HG02840 (cell line): Measurements from ENCODE around the gene HDGFL2.
"Not testable (repeated sequence)": the region's sequence is repeated elsewhere in the genome, so short reads cannot be mapped to it uniquely, and the experiment has no call there.

ENCODE experiments used
- ATAC-seq: cut with Tn5 transposase; IDR thresholded peaks from one replicate; pipeline ENCODE4 v1.9.1; 2021; ENCODE audit warnings: mild to moderate bottlenecking, moderate library complexity, moderate number of reproducible peaks; ENCODE audit not compliant: unreplicated experiment, low FRiP score

HDGFL2 gene

GRCh38 chr19:4528843-4529242 lies 56.7 kb downstream of the HDGFL2 start:
- ATAC-seq: no peak

- no peak for ATAC-seq
These were observed 57.9 kb downstream of the HDGFL2 start for GRCh38 chr19:4529924-4530522.

DNA sequence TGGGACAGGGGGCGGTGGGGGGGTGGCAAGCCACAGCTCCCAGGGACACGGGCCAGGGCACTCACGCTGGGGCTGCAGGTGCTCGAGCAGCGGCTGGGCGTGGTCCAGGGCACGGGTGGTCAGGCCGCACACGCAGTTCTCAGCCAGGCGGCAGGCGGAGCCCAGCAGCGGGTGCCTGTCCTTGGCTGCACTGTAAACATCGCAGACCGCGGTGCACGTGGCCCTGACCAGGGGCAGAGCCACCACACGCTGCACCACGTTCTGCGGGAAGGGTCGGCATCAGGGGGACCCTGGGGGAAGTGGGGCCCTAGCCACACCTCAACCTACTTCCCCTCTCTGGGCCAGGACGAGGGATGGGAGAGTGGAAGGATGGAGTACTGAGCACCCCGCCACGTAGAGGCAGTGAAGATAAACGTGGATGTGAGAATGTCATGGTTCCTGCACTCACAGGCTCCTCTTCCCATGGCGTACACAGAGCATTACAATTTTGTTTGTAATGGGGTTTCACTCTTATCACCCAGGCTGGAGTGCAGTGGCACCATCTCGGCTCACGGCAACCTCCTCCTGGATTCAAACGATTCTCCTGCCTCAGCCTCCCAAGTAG lies 59.6 kb downstream of the HDGFL2 start:
- ATAC-seq: no peak

DNA sequence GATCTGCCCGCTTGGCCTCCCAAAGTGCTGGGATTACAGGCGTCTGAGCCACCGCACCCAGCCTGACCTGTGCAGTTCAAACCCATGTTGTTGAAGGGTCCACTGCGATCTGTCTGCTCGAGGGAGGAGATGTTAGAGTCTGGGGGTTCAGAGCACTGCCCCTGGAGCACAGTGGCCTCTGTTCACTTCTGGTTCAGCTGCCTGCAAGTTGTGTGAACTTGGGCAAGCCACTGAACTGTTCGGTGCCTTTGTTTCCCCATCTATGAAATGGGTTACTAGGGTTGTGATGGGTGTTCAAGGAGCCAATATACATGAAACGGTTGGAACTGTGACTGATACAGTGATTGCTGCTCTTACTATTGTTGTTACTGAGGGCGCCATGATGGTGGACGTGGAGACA lies 61.2 kb downstream of the HDGFL2 start:
- no peak for ATAC-seq

- ATAC-seq: no peak
These were observed 61.8 kb downstream of the HDGFL2 start for GRCh38 chr19:4533835-4534424.

DNA sequence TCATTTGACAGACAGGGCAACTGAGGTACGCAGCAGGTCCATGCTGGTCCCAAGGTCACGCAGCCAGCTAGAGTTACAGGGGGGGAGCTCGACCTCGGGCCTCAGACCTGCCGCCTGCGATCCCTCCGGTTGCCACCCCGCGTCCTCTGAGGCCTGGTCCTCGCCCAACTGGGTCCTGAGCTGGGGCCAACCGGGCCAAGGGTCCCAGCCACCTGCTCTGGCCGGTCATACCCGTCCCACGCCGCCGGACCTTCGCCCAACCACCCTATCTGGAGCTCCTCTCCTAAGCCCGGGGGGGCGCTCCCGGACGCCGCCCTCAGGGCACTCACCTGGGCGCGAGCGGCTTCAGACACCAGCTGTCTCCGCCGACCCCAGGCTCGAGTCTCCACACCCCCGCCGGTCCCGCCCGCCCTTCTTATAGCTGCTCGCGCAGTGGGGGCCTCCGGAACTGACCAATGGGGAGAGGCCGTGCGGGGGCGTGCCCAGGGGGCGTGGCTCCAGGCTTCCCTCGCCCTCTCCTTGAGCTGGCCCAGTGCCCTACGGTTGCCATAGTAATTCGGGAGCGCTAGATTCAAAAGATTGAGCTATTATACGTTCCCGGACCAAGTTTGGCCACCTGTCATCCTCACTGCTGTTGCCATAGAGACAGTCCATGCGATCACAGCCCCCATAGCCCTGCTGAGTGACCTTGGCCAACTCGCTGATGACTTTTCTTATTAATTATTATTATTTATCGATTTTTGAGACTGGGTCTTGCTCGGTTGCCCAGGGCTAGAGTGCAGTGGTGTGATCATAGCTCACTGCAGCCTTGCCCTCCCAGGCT lies 63.0 kb downstream of the HDGFL2 start, which contains the start of gene PLIN5:
TSS of gene PLIN5 (minus strand) at position 389 of the 823 bp plus-strand sequence. CDS start 1,150 bp downstream, outside the sequence.
- ATAC-seq: no peak

- ATAC-seq: no peak
These were observed 64.7 kb downstream of the HDGFL2 start for GRCh38 chr19:4536798-4537197.

- ATAC-seq: no peak
These were observed 66.0 kb downstream of the HDGFL2 start for GRCh38 chr19:4537953-4538600.

GRCh38 chr19:4538601-4538954 lies 66.5 kb downstream of the HDGFL2 start:
- ATAC-seq: no peak

DNA sequence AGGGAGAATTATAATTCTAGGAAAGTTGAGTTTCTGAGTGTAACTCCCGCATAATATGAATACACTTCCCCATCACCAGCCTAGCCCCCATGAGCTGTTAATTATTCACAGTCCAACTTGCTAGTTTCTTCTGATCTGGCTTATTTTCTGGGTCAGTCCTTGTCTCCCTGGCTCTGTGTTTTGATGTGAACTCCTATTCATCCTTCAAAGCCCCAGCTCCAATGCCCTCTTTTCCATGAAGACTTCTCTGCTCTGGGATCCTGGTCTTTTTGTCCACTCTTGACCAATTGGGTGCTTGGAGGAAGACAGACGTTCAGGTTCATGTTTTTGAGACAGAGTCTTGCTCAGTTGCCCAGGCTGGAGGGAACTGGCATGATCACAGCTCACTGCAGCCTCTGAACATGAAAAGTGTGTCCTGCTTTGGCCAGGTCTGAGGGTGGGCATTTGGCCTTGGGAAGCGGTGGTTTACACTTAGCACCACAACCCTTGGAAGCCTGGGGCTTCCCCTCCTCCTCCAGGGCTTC lies 67.1 kb downstream of the HDGFL2 start:
- no peak for ATAC-seq

DNA sequence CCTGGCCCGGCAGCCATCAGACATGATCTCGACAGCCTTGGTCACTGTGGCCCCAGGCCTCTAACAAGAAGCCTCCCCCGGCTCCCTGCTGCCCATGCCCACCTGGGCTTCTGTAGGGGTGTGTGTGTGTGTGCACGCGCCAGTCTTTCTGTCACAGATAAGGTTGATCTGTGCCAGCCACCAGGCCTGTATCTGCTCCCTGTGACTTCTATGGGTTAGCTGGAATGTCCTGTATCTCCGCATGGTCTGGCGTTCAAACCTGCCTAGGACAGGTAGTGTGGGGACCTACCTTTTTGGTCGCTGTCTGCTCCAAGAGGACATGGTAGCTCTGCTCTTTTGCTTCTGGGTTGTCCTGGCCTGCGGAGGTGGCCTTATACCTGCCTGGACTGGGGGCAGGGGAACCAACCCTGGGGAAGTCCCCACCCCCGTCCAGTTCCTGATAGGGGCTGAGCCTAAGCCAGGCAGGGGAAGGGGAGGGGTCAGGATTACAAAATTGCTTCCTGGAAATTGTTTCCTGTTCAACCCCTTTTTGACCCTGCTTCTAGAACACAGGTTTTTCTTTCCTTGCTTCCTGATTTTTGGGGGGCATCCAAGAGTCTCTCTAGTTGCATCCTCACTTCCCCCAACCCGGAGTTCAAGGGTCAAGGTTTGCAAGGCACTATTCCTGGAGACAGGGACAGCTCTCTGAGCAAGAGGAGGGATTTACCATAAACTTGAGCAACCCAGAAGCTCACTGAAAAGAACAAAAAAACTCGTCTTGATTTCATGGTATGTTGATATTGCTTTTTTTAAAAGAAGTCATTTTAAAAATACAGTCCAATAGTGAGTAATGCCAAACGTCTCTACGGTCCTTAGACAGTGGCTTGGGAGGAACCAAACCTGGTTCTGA lies 67.8 kb downstream of the HDGFL2 start, which contains the start of gene LRG1:
TSS of gene LRG1 (minus strand) at position 344 of the 889 bp plus-strand sequence. CDS start at position 321, 23 bp downstream.
- no peak for ATAC-seq

DNA sequence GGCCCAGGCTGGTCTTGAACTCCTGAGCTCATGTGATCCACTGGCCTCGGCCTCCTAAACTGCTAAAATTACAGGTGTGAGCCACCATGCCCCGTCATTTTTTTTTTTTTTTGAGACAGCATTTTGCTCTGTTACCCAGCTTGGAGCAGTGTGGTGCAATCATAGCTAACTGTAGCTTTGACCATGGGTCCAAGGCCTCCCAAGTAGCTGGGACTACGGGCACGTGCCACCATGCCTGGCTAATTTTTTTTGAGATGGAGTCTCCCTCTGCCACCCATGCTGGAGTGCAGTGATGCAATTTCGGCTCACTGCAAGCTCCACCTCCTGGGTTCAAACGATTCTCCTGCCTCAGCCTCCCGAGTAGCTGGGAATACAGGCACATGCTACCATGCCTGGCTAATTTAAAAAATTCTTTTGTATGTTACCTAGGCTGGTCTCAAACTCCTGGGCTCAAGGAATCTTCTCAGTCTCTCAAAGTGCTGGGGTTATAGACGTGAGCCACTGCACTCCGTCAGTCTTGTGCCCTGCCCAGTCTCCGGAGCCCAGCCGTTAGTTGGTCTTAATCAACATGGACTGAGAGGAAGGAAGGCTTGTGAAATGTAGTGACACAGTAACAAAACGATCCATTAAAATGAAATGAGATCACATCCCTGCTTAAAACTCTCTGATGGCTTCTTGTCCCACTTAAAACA lies 69.2 kb downstream of the HDGFL2 start:
- ATAC-seq: no peak

- not testable (repeated sequence) for ATAC-seq
These were observed 69.7 kb downstream of the HDGFL2 start for GRCh38 chr19:4541806-4542145.

DNA sequence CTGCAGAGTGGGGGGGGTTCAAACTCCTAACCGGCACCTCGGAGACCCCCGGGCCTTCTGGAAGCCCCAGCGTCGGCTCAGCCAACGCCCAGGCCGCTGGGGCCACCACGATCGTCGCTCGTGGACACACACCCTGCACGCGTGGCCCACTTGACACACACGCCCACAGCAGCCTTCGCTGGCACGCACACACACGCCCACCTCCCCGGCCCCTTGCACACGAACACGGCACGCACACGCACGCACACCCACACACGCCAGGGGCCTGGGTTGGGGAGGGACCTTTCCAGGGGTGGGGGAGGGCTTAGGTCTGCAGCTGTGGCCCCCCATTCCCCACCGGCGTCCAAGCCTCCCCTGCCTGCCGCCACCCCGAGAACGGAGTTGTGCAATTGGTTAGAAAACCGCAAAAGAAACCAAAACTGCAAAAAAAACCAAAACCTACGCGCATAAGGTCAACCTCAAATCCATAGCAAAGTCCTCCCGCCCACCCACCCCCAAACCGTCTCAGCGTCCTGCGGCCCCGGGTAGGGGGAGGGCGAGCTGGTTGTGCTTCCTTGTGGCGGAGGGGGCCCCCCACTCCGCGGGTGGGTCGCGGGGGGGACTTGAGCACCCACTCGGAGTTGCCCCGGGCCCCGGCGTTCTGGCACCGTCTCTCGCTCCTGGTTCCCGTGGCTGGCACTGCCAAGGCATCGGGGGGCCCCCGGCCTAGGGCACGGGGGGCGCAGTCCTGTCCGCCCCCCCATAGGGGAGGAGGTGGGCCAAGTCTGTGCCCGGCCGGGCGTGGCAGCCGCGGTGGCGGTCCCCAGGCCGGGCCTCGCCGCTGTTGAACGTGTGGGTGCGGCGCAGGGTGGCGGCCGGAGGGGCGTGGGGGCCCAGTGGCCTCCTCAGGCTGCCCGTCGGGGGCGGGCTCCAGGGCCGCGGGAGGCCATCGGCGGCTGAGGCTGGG lies 71.1 kb downstream of the HDGFL2 start:
- ATAC-seq: no peak

DNA sequence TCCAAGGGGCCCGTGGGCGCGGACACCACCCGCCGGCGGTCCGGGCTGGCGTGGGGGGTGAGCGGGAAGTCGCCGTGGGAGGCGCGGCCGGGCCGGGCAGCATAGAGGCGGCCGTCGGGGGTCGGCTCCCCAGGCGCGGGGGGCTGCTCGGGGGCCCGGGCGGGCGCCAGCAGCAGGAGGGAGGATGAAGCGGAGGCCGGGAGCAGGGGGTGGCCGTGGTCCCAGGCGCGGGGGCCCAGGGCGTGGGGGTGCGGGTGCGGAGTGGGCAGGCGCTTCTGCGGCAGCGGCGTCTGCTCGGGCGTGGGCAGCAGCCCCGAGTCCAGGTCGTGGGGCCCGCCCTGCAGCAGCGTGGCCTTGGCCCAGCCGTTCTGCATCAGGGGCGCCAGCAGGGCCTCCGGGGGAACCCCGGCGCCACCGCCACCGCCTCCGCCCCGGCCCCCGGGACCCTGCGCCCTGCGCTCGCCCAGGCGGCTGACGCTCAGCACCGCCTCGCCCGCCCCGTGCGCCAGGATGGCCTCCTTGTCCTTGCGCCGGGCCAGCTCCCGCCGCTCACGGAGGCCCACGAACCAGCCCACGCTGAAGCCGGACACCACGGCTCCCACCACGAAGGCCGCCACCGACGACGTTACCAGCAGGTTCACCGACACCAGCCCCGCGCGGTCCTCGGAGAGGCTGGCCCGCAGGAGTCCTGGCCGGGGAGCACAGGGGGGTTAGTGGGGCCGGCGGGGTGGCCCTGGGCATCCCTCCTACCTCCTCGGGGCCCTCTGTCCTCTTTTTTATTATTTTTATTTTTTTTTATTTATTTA lies 71.9 kb downstream of the HDGFL2 start:
- no peak for ATAC-seq

DNA sequence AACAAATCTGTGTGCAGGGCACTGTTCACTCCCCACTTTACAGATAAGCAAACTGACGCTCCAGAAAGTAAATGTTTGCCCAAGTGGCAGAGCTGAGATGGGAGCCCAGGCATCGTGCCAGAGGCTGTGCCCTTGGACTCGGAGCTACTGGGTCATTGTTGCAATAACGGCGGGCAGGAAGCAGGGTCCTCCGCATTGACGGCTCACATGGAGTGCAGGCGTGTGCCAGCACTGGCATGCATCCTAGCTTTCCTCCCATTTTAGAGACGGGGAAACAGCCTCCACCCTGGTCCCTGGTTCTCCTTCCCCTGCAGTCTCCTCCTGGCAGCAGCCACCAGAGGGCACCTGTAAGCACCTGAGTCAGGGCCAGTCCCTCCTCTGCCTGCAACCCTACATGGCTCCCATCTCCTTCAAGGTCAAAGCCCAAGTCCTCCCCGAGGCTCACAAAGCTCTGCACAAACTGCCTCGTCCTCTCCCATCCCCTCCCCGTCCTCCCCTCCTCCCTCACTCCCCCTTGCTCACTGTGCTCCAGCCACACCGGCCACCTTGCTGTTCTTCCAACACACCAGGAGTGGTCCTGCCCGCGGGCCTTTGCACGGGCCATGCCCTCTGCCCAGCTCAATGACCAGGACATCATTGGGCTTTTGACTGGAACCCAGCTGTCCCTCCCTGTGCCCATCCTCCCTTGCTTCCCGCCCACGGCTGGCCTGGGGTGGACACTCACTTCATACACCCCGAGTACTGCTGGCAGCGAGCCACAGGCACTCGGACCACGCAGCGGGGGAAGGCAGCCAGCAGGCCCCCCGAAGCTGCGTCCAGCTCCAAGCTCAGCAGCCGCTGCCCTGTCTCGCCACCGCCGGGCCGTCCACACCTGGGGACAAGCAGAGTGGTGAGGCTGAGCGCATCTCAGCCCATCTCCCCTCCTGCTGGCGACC lies 75.5 kb downstream of the HDGFL2 start:
- no peak for ATAC-seq
